PC-3 (cell line): ENCODE data around the gene SYNE1.

Experiments
- EZH2 ChIP-seq: fragments of 300-600 bp; sonication (generic); IDR thresholded peaks from one replicate; pipeline ENCODE4 v1.6.1; 2017; ENCODE audit warnings: antibody characterized with exemption, mild to moderate bottlenecking, low read length; ENCODE audit not compliant: unreplicated experiment
- TF ChIP-seq, protein P1 (sequence below): fragments of 300-600 bp; sonication (generic); conservative IDR thresholded peaks from 2 replicates; pipeline ENCODE4 v1.5.1; 2017; ENCODE audit warnings: antibody characterized with exemption, low read depth, mild to moderate bottlenecking, low read length

DNA sequence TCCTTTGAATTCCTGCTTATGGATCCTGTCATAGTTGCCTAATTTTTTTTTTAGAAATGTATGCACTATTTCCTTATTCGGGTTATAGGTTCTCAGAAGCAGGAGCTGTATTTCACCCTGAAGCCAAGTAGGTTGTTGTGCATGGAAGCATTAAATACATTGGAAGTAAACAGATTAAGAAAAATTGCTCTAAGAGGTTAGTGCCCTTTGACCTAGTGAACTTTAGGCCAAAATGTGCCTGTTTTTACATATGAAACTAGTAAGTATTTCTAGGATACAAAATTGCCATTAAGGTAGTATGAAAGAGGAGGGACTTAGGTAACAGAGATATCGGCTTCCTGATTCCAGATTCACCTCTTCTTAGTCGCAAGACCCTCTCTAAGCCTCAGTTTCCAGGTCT is 377.9 kb downstream of the SYNE1 start:
- TF ChIP-seq, protein P1, sequence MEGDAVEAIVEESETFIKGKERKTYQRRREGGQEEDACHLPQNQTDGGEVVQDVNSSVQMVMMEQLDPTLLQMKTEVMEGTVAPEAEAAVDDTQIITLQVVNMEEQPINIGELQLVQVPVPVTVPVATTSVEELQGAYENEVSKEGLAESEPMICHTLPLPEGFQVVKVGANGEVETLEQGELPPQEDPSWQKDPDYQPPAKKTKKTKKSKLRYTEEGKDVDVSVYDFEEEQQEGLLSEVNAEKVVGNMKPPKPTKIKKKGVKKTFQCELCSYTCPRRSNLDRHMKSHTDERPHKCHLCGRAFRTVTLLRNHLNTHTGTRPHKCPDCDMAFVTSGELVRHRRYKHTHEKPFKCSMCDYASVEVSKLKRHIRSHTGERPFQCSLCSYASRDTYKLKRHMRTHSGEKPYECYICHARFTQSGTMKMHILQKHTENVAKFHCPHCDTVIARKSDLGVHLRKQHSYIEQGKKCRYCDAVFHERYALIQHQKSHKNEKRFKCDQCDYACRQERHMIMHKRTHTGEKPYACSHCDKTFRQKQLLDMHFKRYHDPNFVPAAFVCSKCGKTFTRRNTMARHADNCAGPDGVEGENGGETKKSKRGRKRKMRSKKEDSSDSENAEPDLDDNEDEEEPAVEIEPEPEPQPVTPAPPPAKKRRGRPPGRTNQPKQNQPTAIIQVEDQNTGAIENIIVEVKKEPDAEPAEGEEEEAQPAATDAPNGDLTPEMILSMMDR: no peak
- TF ChIP-seq EZH2: no peak
